HG03066 (cell line): ENCODE data around the gene PHLPP1.

ENCODE experiments used
- ATAC-seq: cut with Tn5 transposase; IDR thresholded peaks from one replicate; pipeline ENCODE4 v1.9.1; 2021; ENCODE audit warnings: low read depth; ENCODE audit not compliant: unreplicated experiment

Gene PHLPP1

GRCh38 chr18:62919109-62919838 lies 203.9 kb downstream of the PHLPP1 start:
- no peak for ATAC-seq

GRCh38 chr18:62925031-62925688 lies 209.8 kb downstream of the PHLPP1 start:
- no peak for ATAC-seq

GRCh38 chr18:62928326-62928725 lies 213.0 kb downstream of the PHLPP1 start:
- no peak for ATAC-seq

GRCh38 chr18:62933261-62933887 lies 218.0 kb downstream of the PHLPP1 start:
- no peak for ATAC-seq

- no peak for ATAC-seq
Observed at GRCh38 chr18:62935994-62936393, 220.7 kb downstream of the PHLPP1 start.

GRCh38 chr18:62937065-62937464 lies 221.7 kb downstream of the PHLPP1 start:
- ATAC-seq = no peak

- no peak for ATAC-seq
Observed at GRCh38 chr18:62938006-62938405, 222.7 kb downstream of the PHLPP1 start.

GRCh38 chr18:62938487-62938886 lies 223.1 kb downstream of the PHLPP1 start:
- no peak for ATAC-seq

GRCh38 chr18:62939433-62939832 lies 224.1 kb downstream of the PHLPP1 start:
- no peak for ATAC-seq

GRCh38 chr18:62939926-62940325 lies 224.6 kb downstream of the PHLPP1 start:
- no peak for ATAC-seq

- ATAC-seq = no peak
Observed at GRCh38 chr18:62942578-62942977, 227.2 kb downstream of the PHLPP1 start.

GRCh38 chr18:62944454-62944853 lies 229.1 kb downstream of the PHLPP1 start:
- ATAC-seq = no peak

- ATAC-seq = no peak
Observed at GRCh38 chr18:62948788-62949187, 233.4 kb downstream of the PHLPP1 start.

GRCh38 chr18:62950246-62950645 lies 234.9 kb downstream of the PHLPP1 start:
- no peak for ATAC-seq

GRCh38 chr18:62952807-62953206 lies 237.5 kb downstream of the PHLPP1 start:
- ATAC-seq = no peak

GRCh38 chr18:62953663-62954062 lies 238.3 kb downstream of the PHLPP1 start:
- ATAC-seq = no peak

GRCh38 chr18:62954366-62954765 lies 239.0 kb downstream of the PHLPP1 start:
- no peak for ATAC-seq

- ATAC-seq = no peak
Observed at GRCh38 chr18:62957885-62958472, 242.6 kb downstream of the PHLPP1 start.

GRCh38 chr18:62959481-62959880 lies 244.1 kb downstream of the PHLPP1 start:
- ATAC-seq = no peak

GRCh38 chr18:62963507-62963906 lies 248.2 kb downstream of the PHLPP1 start:
- ATAC-seq = no peak

- ATAC-seq = no peak
Observed at GRCh38 chr18:62964432-62964831, 249.1 kb downstream of the PHLPP1 start.
